ENCODE data around the gene CST3.

Gene CST3

GRCh38 chr20:23647346-23647745, 9.6 kb upstream of the CST3 start:
- TF ChIP-seq CTCF (conservative IDR thresholded peaks at IDR 0.05; ENCODE audit: low read depth), result no peak
- DNase-seq (ENCODE audit: low spot score), result no peak
- CTCF ChIA-PET, result no interaction called here
- POLR2A ChIA-PET (ENCODE audit: low non-redundant PET), result no interaction called here
- no peak overlapping the region for H3K27ac ChIP-seq

GRCh38 chr20:23646106-23646873, 8.5 kb upstream of the CST3 start:
- DNase-seq (ENCODE audit: low spot score), result no peak
- POLR2A ChIA-PET (ENCODE audit: low non-redundant PET), result interaction anchor here (0.6 kb wide), 1 partner anchor 280 kb away, joined by 3 read pairs; no protein-coding TSS in a partner anchor
- no peak overlapping the region for H3K27ac ChIP-seq
- CTCF ChIA-PET, result no interaction called here
- no peak for TF ChIP-seq CTCF (conservative IDR thresholded peaks at IDR 0.05; ENCODE audit: low read depth)

- ChIA-PET CTCF (no interaction called here), POLR2A (ENCODE audit: low non-redundant PET) (no interaction called here)
- no peak for TF ChIP-seq CTCF (conservative IDR thresholded peaks at IDR 0.05; ENCODE audit: low read depth)
- no peak overlapping the region for H3K27ac ChIP-seq
- no peak for DNase-seq (ENCODE audit: low spot score)
These were observed 7.8 kb upstream of the CST3 start for GRCh38 chr20:23645575-23645974.

- DNase-seq (ENCODE audit: low spot score), result no peak
- no peak overlapping the region for H3K27ac ChIP-seq
- POLR2A ChIA-PET (ENCODE audit: low non-redundant PET), result no interaction called here
- CTCF ChIA-PET, result no interaction called here
- TF ChIP-seq CTCF (conservative IDR thresholded peaks at IDR 0.05; ENCODE audit: low read depth), result no peak
These were observed 6.4 kb upstream of the CST3 start for GRCh38 chr20:23644164-23644563.

- POLR2A ChIA-PET (ENCODE audit: low non-redundant PET), result no interaction called here
These were observed 5.9 kb upstream of the CST3 start for GRCh38 chr20:23643659-23644058.

GRCh38 chr20:23641936-23642751, 4.4 kb upstream of the CST3 start:
- ChIA-PET CTCF (no interaction called here), POLR2A (ENCODE audit: low non-redundant PET) (no interaction called here)
- peak; percentile 53 for DNase-seq (ENCODE audit: low spot score)
- no peak for TF ChIP-seq CTCF (conservative IDR thresholded peaks at IDR 0.05; ENCODE audit: low read depth)
- H3K27ac ChIP-seq, result peak overlapping the region; percentile 49

More at GRCh38 chr20:23643659-23644058, 5.9 kb upstream of the CST3 start:
- CTCF ChIA-PET, result no interaction called here
- H3K27ac ChIP-seq, result no peak overlapping the region
- TF ChIP-seq CTCF (conservative IDR thresholded peaks at IDR 0.05; ENCODE audit: low read depth), result no peak
- DNase-seq (ENCODE audit: low spot score), result no peak
